Measurements from ENCODE around the gene NEK6. TPM values are rescaled to one million over a fixed set of nuclear protein-coding genes. Genes with fewer than 3 reads are reported as not detected.

NEK6 gene
- total RNA-seq, 1 donor from 2014 or later = 125 TPM

- H3K9me3 ChIP-seq = no peaks in the 10 kb centered on the region
- H3K4me3 ChIP-seq = no peak overlapping the region
- intact Hi-C loops (cut with DNase I) = no loop called here
- peaks cover 74% of the 10 kb centered on the region for H3K4me1 ChIP-seq
- peak overlapping the region; percentile 73 for H3K27ac ChIP-seq
- ATAC-seq = no peak
- H3K27me3 ChIP-seq (ENCODE audit: low read depth) = no peaks in the 10 kb centered on the region
- TF ChIP-seq CTCF (IDR thresholded peaks at IDR 0.05) = no peak
- H3K36me3 ChIP-seq = no peaks in the 10 kb centered on the region
- DNase-seq = no peak
These were observed 41.8 kb upstream of the NEK6 start for GRCh38 chr9:124215956-124216355.

- ATAC-seq = peak; percentile 7 to 46
- DNase-seq = peak; percentile 63
- peaks cover 80% of the 10 kb centered on the region for H3K4me1 ChIP-seq
These were observed 41.1 kb upstream of the NEK6 start for GRCh38 chr9:124216474-124217176.

DNA sequence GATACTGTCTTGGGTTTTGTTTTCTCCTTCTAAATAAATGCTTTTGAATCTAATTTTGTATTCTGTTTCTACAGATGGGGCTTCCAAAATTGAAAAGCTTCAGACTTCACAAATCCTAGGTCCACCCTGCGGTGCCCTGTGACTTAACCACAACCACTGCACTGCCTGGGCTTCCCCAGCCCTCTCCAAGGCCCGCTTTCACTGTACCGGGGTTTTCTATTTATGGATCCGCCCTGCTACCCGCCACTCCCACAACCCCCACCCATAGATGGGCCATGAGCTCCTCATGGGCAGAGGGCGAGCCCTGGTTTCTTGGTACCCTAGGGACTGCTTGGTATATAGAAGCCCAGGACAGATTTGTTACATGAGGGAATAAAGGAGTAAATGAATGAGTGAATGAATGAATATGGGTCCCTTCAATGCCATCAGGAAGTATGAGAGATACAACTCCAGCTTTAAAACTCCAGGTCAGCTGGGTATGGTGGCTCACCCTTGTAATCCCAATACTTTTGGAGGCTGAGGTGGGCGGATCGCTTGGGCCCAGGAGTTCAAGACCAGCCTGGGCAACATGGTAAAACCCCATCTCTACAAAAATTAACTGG, 39.8 kb upstream of the NEK6 start:
- intact Hi-C loops (cut with DNase I) = no loop called here
- Histone ChIP-seq H3K36me3 (no peaks in the 10 kb centered on the region), H3K27ac (peak overlapping the region; percentile 70), H3K4me3 (no peak overlapping the region), H3K4me1 (peaks cover 92% of the 10 kb centered on the region), H3K27me3 (ENCODE audit: low read depth) (no peaks in the 10 kb centered on the region), H3K9me3 (no peaks in the 10 kb centered on the region)
- ATAC-seq (no peak), DNase-seq (no peak)
- TF ChIP-seq CTCF (IDR thresholded peaks at IDR 0.05) = no peak

More at GRCh38 chr9:124216474-124217176, 41.1 kb upstream of the NEK6 start:
- peak overlapping the region; percentile 73 for H3K27ac ChIP-seq
- no peak for TF ChIP-seq CTCF (IDR thresholded peaks at IDR 0.05)
- no peak overlapping the region for H3K4me3 ChIP-seq
- intact Hi-C loops (cut with DNase I) = no loop called here
- no peaks in the 10 kb centered on the region for H3K27me3 ChIP-seq (ENCODE audit: low read depth)
- H3K36me3 ChIP-seq = no peaks in the 10 kb centered on the region
- no peaks in the 10 kb centered on the region for H3K9me3 ChIP-seq

DNA sequence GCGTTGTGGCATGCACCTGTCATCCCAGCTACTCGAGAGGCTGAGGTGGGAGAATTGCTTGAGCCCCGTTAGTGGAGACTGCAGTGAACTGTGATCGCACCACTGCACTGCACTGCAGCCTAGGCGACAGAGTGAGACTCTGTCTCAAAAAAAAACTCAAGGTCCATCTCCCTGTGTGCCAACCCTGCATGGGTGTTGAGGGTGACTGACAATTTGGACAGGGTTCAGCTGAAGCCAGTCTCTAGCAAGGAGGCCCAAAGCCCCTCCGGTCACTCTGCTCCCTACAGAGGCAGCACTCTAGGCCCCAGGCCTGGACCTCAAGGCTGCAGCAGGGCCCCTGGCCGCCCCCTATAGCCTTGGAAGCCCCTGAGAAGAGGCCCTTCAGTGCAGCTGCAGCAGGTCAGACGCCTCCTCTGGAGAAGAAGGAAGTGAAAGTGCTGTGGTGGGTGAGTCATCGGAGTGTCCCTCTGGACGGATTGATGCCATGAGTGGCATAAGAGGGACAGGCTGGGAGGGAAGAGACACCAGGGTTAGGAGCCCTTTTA, 39.2 kb upstream of the NEK6 start:
- no peak overlapping the region for H3K4me3 ChIP-seq
- DNase-seq (peak; percentile 78), ATAC-seq (peak; percentile 63 to 70)
- no peaks in the 10 kb centered on the region for H3K9me3 ChIP-seq
- H3K27me3 ChIP-seq (ENCODE audit: low read depth) = no peaks in the 10 kb centered on the region
- H3K4me1 ChIP-seq = peaks cover 92% of the 10 kb centered on the region
- TF ChIP-seq CTCF (IDR thresholded peaks at IDR 0.05) = no peak
- no peaks in the 10 kb centered on the region for H3K36me3 ChIP-seq
- intact Hi-C loops (cut with DNase I) = no loop called here
- peak overlapping the region; percentile 70 for H3K27ac ChIP-seq

GRCh38 chr9:124218987-124219461, 38.7 kb upstream of the NEK6 start:
- no peaks in the 10 kb centered on the region for H3K36me3 ChIP-seq
- H3K9me3 ChIP-seq = no peaks in the 10 kb centered on the region
- H3K4me3 ChIP-seq = no peak overlapping the region
- H3K27ac ChIP-seq = peak overlapping the region; percentile 28
- H3K4me1 ChIP-seq = peaks cover 92% of the 10 kb centered on the region
- intact Hi-C loops (cut with DNase I) = no loop called here
- DNase-seq = no peak
- ATAC-seq = no peak
- TF ChIP-seq CTCF (IDR thresholded peaks at IDR 0.05) = no peak
- no peaks in the 10 kb centered on the region for H3K27me3 ChIP-seq (ENCODE audit: low read depth)

Measured in lower lobe of right lung (tissue), 2 donors.